Retinal pigment epithelial cell (primary cell): ENCODE measurements around the gene OCEL1.

ENCODE experiments used
- DNase-seq: peaks from one replicate; pipeline ENCODE4 v3.0.0-alpha.2; 2010; ENCODE audit warnings: low read depth
- H3K4me3 ChIP-seq: 2 replicates; pipeline ENCODE4 v1.5.1; 2011; ENCODE audit warnings: mild to moderate bottlenecking, low read length, control low read depth, moderate library complexity
- CTCF ChIP-seq: conservative IDR thresholded peaks from 2 replicates; pipeline ENCODE4 v1.5.1; 2011; ENCODE audit warnings: low read depth, low read length, control low read depth, inconsistent platforms

OCEL1 gene

GRCh38 chr19:17226002-17226933 lies at the start of gene OCEL1:
OCEL1 (plus strand) TSS chr19:17226226; CDS start chr19:17226248, 22 bp downstream.
- peak; percentile 91 for DNase-seq
- no peak for TF ChIP-seq CTCF
- H3K4me3 ChIP-seq = peak within 1 kb of the TSS; percentile 71

- TF ChIP-seq CTCF = no peak
- H3K4me3 ChIP-seq = no peak overlapping the region
Observed at GRCh38 chr19:17178291-17178690, 47.7 kb upstream of the OCEL1 start.

GRCh38 chr19:17180997-17181702 lies 44.9 kb upstream of the OCEL1 start:
- DNase-seq = no peak
- TF ChIP-seq CTCF = no peak
- no peak overlapping the region for H3K4me3 ChIP-seq

More at GRCh38 chr19:17178291-17178690, 47.7 kb upstream of the OCEL1 start:
- no peak for DNase-seq

- DNase-seq = no peak
- no peak overlapping the region for H3K4me3 ChIP-seq
- no peak for TF ChIP-seq CTCF
Observed at GRCh38 chr19:17183271-17183761, 42.7 kb upstream of the OCEL1 start.

GRCh38 chr19:17183858-17184321 lies 42.1 kb upstream of the OCEL1 start:
- TF ChIP-seq CTCF = no peak
- DNase-seq = no peak
- H3K4me3 ChIP-seq = no peak overlapping the region

- no peak for TF ChIP-seq CTCF
- no peak for DNase-seq
- no peak overlapping the region for H3K4me3 ChIP-seq
Observed at GRCh38 chr19:17184371-17184841, 41.6 kb upstream of the OCEL1 start.
